WERI-Rb-1 (cell line): ENCODE measurements around the gene ADAT3.
"Not testable (repeated sequence)": the region's sequence is repeated elsewhere in the genome, so short reads cannot be mapped to it uniquely, and the experiment has no call there.

Source experiments
- DNase-seq: peaks from one replicate; pipeline ENCODE4 v3.0.0-alpha.2; 2020
- H3K27ac ChIP-seq: fragments of 250-450 bp; sonication (Bioruptor Pico); 2 replicates; pipeline ENCODE4 v1.5.1; 2020; ENCODE audit warnings: mild to moderate bottlenecking, moderate library complexity
- H3K27me3 ChIP-seq: fragments of 250-450 bp; sonication (Bioruptor Pico); 2 replicates; pipeline ENCODE4 v1.5.1; 2021; ENCODE audit warnings: mild to moderate bottlenecking, low read depth, moderate library complexity; ENCODE audit not compliant: insufficient read depth, severe bottlenecking
- H3K36me3 ChIP-seq: fragments of 250-450 bp; sonication (Bioruptor Pico); 2 replicates; pipeline ENCODE4 v1.5.1; 2020; ENCODE audit warnings: mild to moderate bottlenecking, moderate library complexity
- H3K4me3 ChIP-seq: 2 replicates; pipeline ENCODE4 v1.5.1; 2011; ENCODE audit warnings: low read depth, mild to moderate bottlenecking, control low read depth, low read length
- H3K9me3 ChIP-seq: fragments of 250-450 bp; sonication (Bioruptor Pico); 2 replicates; pipeline ENCODE4 v1.5.1; 2021; ENCODE audit warnings: mild to moderate bottlenecking, moderate library complexity; ENCODE audit not compliant: severe bottlenecking
- CTCF ChIP-seq: IDR thresholded peaks from 2 replicates; pipeline ENCODE4 v1.5.1; 2011; ENCODE audit warnings: low read depth, mild to moderate bottlenecking, control low read depth, inconsistent platforms, low read length

The ADAT3 gene

DNA sequence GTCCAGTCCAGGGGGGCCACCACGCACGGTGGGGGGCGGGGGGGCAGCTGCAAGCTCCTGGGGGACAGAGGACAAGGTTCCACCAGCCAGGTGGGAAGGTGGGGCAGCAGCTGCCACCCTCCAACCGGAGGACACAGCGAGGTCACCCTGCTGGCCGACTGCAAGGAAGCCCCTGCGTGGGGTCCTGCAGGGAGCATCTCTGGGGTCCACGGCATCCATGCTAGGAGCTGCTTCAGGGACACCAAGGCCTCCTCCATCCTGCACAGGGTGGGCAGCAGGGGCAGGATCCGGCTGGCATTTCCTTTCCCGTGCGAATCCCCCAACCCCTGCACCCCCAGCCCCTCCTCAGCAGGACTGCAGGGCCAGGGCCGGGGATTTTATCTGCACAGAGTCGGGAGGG, 33.6 kb upstream of the ADAT3 start:
- no peak for DNase-seq
- TF ChIP-seq CTCF, result no peak
- Histone ChIP-seq H3K4me3 (no peak overlapping the region), H3K9me3 (no peaks in the 10 kb centered on the region), H3K36me3 (peaks cover 11% of the 10 kb centered on the region), H3K27me3 (no peaks in the 10 kb centered on the region), H3K27ac (no peak overlapping the region)

GRCh38 chr19:1872807-1873523, 32.2 kb upstream of the ADAT3 start:
- no peak for TF ChIP-seq CTCF

DNA sequence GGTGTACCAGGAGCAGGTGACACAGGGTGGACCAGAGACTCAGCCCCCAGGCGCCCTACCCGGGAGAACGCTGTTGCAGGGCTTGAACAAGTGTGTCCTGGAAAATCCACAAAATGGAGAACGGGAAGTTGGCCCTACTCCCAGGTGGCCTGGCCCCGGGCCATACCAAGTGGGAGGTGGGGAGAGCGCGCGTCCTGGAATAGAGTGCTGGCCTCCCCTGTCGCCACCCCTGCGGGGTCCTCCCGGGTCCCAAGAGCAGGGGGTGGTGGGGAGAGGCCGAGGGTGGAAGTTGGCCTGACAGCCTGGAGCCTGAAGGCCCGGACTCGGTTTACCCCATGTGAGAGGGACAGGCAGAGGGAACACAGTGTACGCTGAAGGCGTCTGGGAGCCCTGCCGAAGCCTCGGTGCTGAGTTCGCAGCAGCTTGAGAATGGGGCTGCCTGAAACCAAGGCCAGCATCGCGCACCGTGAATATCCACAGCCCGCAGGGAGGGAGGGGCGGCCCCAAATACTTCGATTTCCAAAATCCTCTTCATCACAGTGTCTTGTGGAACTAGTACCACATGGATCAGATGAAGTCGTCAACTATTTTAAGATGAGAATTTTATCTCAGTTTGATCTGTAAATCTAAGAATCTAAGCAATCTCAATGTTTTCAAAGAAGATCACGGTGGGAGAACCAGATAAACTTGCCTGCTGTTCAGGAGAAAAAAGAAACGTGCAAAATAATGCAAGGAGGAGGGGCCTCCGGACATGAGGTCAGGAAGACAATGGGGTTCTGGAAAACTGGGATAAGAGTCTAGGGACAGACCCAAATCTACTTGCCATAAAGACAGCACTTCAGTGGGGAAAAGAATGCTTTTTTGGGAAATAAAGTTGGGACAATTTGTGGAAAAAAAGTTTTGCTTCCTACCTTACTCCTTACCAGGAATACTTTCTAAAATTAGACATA, 31.4 kb upstream of the ADAT3 start:
- no peak for DNase-seq
- TF ChIP-seq CTCF, result no peak
- Histone ChIP-seq H3K36me3 (peaks cover 11% of the 10 kb centered on the region), H3K4me3 (no peak overlapping the region), H3K27ac (no peak overlapping the region), H3K9me3 (no peaks in the 10 kb centered on the region), H3K27me3 (no peaks in the 10 kb centered on the region)

More at GRCh38 chr19:1872807-1873523, 32.2 kb upstream of the ADAT3 start:
- DNase-seq, result no peak
- peaks cover 11% of the 10 kb centered on the region for H3K36me3 ChIP-seq
- no peaks in the 10 kb centered on the region for H3K27me3 ChIP-seq
- H3K27ac ChIP-seq, result no peak overlapping the region
- H3K4me3 ChIP-seq, result no peak overlapping the region
- no peaks in the 10 kb centered on the region for H3K9me3 ChIP-seq

GRCh38 chr19:1874554-1875185, 30.5 kb upstream of the ADAT3 start:
- H3K36me3 ChIP-seq, result peaks cover 11% of the 10 kb centered on the region
- H3K27ac ChIP-seq, result no peak overlapping the region
- DNase-seq, result no peak
- no peaks in the 10 kb centered on the region for H3K27me3 ChIP-seq
- TF ChIP-seq CTCF, result no peak
- no peaks in the 10 kb centered on the region for H3K9me3 ChIP-seq
- H3K4me3 ChIP-seq, result peak overlapping the region; percentile 62

GRCh38 chr19:1875265-1875645, 29.9 kb upstream of the ADAT3 start:
- DNase-seq, H3K9me3 ChIP-seq, H3K27me3 ChIP-seq: not testable (repeated sequence)
- H3K4me3 ChIP-seq, result peak overlapping the region; percentile 62
- H3K27ac ChIP-seq, result peak overlapping the region; percentile 84
- H3K36me3 ChIP-seq, result peaks cover 11% of the 10 kb centered on the region
